ENCODE results near the gene ZNF276.

The ZNF276 gene

GRCh38 chr16:89732142-89732917 is 11.0 kb downstream of the ZNF276 start:
- Histone ChIP-seq H3K9ac (ENCODE audit: low read length) (no peak overlapping the region), H3K36me3 (ENCODE audit: insufficient read depth, low read length) (peaks cover 79% of the 10 kb centered on the region), H3K9me3 (ENCODE audit: low read length) (no peaks in the 10 kb centered on the region), H2AFZ (ENCODE audit: low read length) (no peak overlapping the region), H3K9me2 (ENCODE audit: low read depth, low read length) (no peaks in the 10 kb centered on the region), H4K20me1 (ENCODE audit: insufficient read depth, low read length) (no peaks in the 10 kb centered on the region), H3K27ac (ENCODE audit: low read depth, low read length, poor library complexity, severe bottlenecking) (no peak overlapping the region), H3K79me2 (ENCODE audit: insufficient read depth, low read length) (no peaks in the 10 kb centered on the region), H3K27me3 (ENCODE audit: insufficient read depth, low read length) (no peaks in the 10 kb centered on the region), H3K4me2 (ENCODE audit: low read length) (no peak overlapping the region), H3K4me1 (ENCODE audit: insufficient read depth, low read length, severe bottlenecking) (no peaks in the 10 kb centered on the region), H3K4me3 (ENCODE audit: low read depth, low read length, poor library complexity, severe bottlenecking) (no peak overlapping the region), H3F3A (ENCODE audit: insufficient read depth, low read length) (no peaks in the 10 kb centered on the region)
- TF ChIP-seq EZH2 (IDR thresholded peaks at IDR 0.05; ENCODE audit: borderline replicate concordance, low read length) = no peak
- no peak for TF ChIP-seq CTCF (IDR thresholded peaks at IDR 0.05; ENCODE audit: low read length)

- H3K36me3 ChIP-seq (ENCODE audit: insufficient read depth, low read length) = peaks cover 79% of the 10 kb centered on the region
These were observed 11.5 kb downstream of the ZNF276 start for GRCh38 chr16:89732918-89733242.

GRCh38 chr16:89733322-89733721 is 12.0 kb downstream of the ZNF276 start:
- H3K79me2 ChIP-seq (ENCODE audit: insufficient read depth, low read length) = no peaks in the 10 kb centered on the region
- no peak overlapping the region for H3K4me3 ChIP-seq (ENCODE audit: low read depth, low read length, poor library complexity, severe bottlenecking)
- H3K9ac ChIP-seq (ENCODE audit: low read length) = no peak overlapping the region
- H3F3A ChIP-seq (ENCODE audit: insufficient read depth, low read length) = no peaks in the 10 kb centered on the region
- no peak overlapping the region for H3K27ac ChIP-seq (ENCODE audit: low read depth, low read length, poor library complexity, severe bottlenecking)
- H3K9me2 ChIP-seq (ENCODE audit: low read depth, low read length) = no peaks in the 10 kb centered on the region
- no peaks in the 10 kb centered on the region for H4K20me1 ChIP-seq (ENCODE audit: insufficient read depth, low read length)
- peaks cover 81% of the 10 kb centered on the region for H3K36me3 ChIP-seq (ENCODE audit: insufficient read depth, low read length)
- H3K4me1 ChIP-seq (ENCODE audit: insufficient read depth, low read length, severe bottlenecking) = no peaks in the 10 kb centered on the region
- H3K4me2 ChIP-seq (ENCODE audit: low read length) = no peak overlapping the region
- TF ChIP-seq CTCF (IDR thresholded peaks at IDR 0.05; ENCODE audit: low read length) = no peak
- no peak for TF ChIP-seq EZH2 (IDR thresholded peaks at IDR 0.05; ENCODE audit: borderline replicate concordance, low read length)
- no peaks in the 10 kb centered on the region for H3K9me3 ChIP-seq (ENCODE audit: low read length)
- H2AFZ ChIP-seq (ENCODE audit: low read length) = no peak overlapping the region
- H3K27me3 ChIP-seq (ENCODE audit: insufficient read depth, low read length) = no peaks in the 10 kb centered on the region

More at GRCh38 chr16:89732918-89733242, 11.5 kb downstream of the ZNF276 start:
- no peaks in the 10 kb centered on the region for H3K9me3 ChIP-seq (ENCODE audit: low read length)
- H3K4me3 ChIP-seq (ENCODE audit: low read depth, low read length, poor library complexity, severe bottlenecking) = no peak overlapping the region
- H4K20me1 ChIP-seq (ENCODE audit: insufficient read depth, low read length) = no peaks in the 10 kb centered on the region
- TF ChIP-seq CTCF (IDR thresholded peaks at IDR 0.05; ENCODE audit: low read length) (no peak), EZH2 (IDR thresholded peaks at IDR 0.05; ENCODE audit: borderline replicate concordance, low read length) (no peak)
- no peak overlapping the region for H3K27ac ChIP-seq (ENCODE audit: low read depth, low read length, poor library complexity, severe bottlenecking)
- H3K79me2 ChIP-seq (ENCODE audit: insufficient read depth, low read length) = no peaks in the 10 kb centered on the region
- no peak overlapping the region for H3K9ac ChIP-seq (ENCODE audit: low read length)
- H3K4me1 ChIP-seq (ENCODE audit: insufficient read depth, low read length, severe bottlenecking) = no peaks in the 10 kb centered on the region
- H3F3A ChIP-seq (ENCODE audit: insufficient read depth, low read length) = no peaks in the 10 kb centered on the region
- no peaks in the 10 kb centered on the region for H3K27me3 ChIP-seq (ENCODE audit: insufficient read depth, low read length)
- no peak overlapping the region for H2AFZ ChIP-seq (ENCODE audit: low read length)
- no peaks in the 10 kb centered on the region for H3K9me2 ChIP-seq (ENCODE audit: low read depth, low read length)
- H3K4me2 ChIP-seq (ENCODE audit: low read length) = no peak overlapping the region

Measured in OCI-LY1 (cell line).